ENCODE results near the gene LRCH4.

DNA sequence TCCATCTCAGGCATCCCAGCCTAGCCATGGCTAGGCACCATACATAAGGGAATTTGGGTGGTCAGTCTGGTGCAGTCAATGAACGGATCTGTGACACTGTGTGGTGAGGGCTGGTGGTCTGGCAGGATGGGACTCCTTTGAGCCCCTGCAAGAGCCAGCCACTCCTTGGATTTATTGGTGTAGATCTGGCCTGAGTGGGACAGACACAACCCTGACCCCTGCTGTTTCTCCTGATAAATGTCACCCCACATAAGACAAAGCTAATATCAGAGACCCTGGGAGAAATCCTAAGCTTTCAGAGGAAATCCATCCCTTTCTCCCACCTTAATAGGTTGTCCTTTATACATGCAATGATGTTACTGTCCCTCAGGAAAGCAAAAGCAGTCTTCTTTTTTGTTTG, 2.5 kb upstream of the LRCH4 start:
- TF ChIP-seq POLR2A (IDR thresholded peaks at IDR 0.05; ENCODE audit: extremely low read depth, insufficient read length): no peak
- TF ChIP-seq, protein P1, sequence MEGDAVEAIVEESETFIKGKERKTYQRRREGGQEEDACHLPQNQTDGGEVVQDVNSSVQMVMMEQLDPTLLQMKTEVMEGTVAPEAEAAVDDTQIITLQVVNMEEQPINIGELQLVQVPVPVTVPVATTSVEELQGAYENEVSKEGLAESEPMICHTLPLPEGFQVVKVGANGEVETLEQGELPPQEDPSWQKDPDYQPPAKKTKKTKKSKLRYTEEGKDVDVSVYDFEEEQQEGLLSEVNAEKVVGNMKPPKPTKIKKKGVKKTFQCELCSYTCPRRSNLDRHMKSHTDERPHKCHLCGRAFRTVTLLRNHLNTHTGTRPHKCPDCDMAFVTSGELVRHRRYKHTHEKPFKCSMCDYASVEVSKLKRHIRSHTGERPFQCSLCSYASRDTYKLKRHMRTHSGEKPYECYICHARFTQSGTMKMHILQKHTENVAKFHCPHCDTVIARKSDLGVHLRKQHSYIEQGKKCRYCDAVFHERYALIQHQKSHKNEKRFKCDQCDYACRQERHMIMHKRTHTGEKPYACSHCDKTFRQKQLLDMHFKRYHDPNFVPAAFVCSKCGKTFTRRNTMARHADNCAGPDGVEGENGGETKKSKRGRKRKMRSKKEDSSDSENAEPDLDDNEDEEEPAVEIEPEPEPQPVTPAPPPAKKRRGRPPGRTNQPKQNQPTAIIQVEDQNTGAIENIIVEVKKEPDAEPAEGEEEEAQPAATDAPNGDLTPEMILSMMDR (IDR thresholded peaks at IDR 0.05; ENCODE audit: low read depth, low read length): peak; percentile 63
- TF ChIP-seq, protein P2, sequence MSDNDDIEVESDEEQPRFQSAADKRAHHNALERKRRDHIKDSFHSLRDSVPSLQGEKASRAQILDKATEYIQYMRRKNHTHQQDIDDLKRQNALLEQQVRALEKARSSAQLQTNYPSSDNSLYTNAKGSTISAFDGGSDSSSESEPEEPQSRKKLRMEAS (IDR thresholded peaks at IDR 0.05; ENCODE audit: low read depth, low read length): no peak
